GM12878 (cell line): ENCODE data around the gene ARMC9. TPM values are rescaled to one million over a fixed set of nuclear protein-coding genes. Genes with fewer than 3 reads are reported as not detected.

Source experiments
- ATAC-seq: fragments of 200-7000 bp; cut with Tn5 transposase; 3 replicates; pipeline ENCODE4 v1.9.1; 2020; ENCODE audit warnings: mild to moderate bottlenecking, moderate library complexity
- BruUV-seq: library from RNA; stranded (reverse); fragments of 400-500 nt; replicated peaks from 2 replicates; lab custom pipeline; 2021; lab: Mats Ljungman, UMichigan
- CTCF ChIA-PET: fragments of 300-600 bp; sonication (Branson Sonifier 250); formaldehyde crosslinking; extraction: SDS; loops from one replicate; lab custom pipeline; 2021; ENCODE audit warnings: inconsistent platforms; lab: Yijun Ruan, JAX
- POLR2A ChIA-PET: fragments of 350-600 bp; formaldehyde crosslinking; extraction: SDS; loops from one replicate; lab custom pipeline; 2021; ENCODE audit warnings: inconsistent platforms; lab: Charles Lee
- RAD21 ChIA-PET: fragments of 300-600 bp; sonication (Branson Sonifier 250); formaldehyde crosslinking; loops from one replicate; lab custom pipeline; 2023; ENCODE audit warnings: antibody characterized with exemption; ENCODE audit not compliant: unreplicated experiment; lab: Charles Lee
- SMC1A ChIA-PET: fragments of 300-600 bp; sonication (Branson Sonifier 250); formaldehyde crosslinking; loops from one replicate; lab custom pipeline; 2023; ENCODE audit not compliant: unreplicated experiment, uncharacterized antibody; lab: Charles Lee
- DNase-seq: peaks from one replicate; pipeline ENCODE4 v3.0.0-alpha.2; 2011; ENCODE audit warnings: low read depth, low spot score
- FAIRE-seq: peaks from 3 replicates; lab custom pipeline; 2011; peaks lifted over from hg19 to GRCh38; lab: Jason Lieb, UNC
- H2AFZ ChIP-seq: 2 replicates; pipeline ENCODE4 v1.6.0; 2011; ENCODE audit warnings: low read depth, low read length, control low read depth; ENCODE audit not compliant: control insufficient read depth
- H3K27ac ChIP-seq: 2 replicates; pipeline ENCODE4 v1.5.1; 2011; ENCODE audit warnings: control low read depth; ENCODE audit not compliant: control insufficient read depth, insufficient read depth
- H3K27me3 ChIP-seq, 2 experiments: replicated peaks in 1 of 2; 2 replicates each; pipeline versions ENCODE4 v1.6.0 to v1.6.1; 2011; ENCODE audit warnings: low read length in 1 of 2; ENCODE audit not compliant: control insufficient read depth in 2 of 2, insufficient read depth in 2 of 2
- H3K36me3 ChIP-seq, 2 experiments: 2 replicates each; pipeline ENCODE4 v1.5.1; 2011; ENCODE audit warnings: low read length in 1 of 2; ENCODE audit not compliant: control insufficient read depth in 2 of 2, insufficient read depth in 2 of 2
- H3K4me1 ChIP-seq: 2 replicates; pipeline ENCODE4 v1.6.1; 2011; ENCODE audit warnings: mild to moderate bottlenecking, low read length, moderate library complexity, mixed read lengths; ENCODE audit not compliant: control insufficient read depth, insufficient read depth
- H3K4me2 ChIP-seq: 2 replicates; pipeline ENCODE4 v1.6.0; 2011; ENCODE audit warnings: control low read depth; ENCODE audit not compliant: control insufficient read depth, insufficient read depth
- H3K4me3 ChIP-seq: fragments of 200-600 bp; sonication (generic); 2 replicates; pipeline ENCODE4 v1.5.1; 2016
- H3K79me2 ChIP-seq: 2 replicates; pipeline ENCODE4 v1.6.0; 2011; ENCODE audit warnings: low read length; ENCODE audit not compliant: control insufficient read depth, insufficient read depth
- H3K9ac ChIP-seq: 2 replicates; pipeline ENCODE4 v1.8.0; 2011; ENCODE audit warnings: low read length, control low read depth, mixed read lengths; ENCODE audit not compliant: control insufficient read depth, insufficient read depth
- H3K9me3 ChIP-seq: replicated peaks from 3 replicates; pipeline ENCODE4 v1.5.1; 2011; ENCODE audit warnings: mild to moderate bottlenecking, low read length; ENCODE audit not compliant: control insufficient read depth, insufficient read depth
- H4K20me1 ChIP-seq: 2 replicates; pipeline ENCODE4 v1.6.0; 2011; ENCODE audit not compliant: control insufficient read depth, insufficient read depth
- CHD4 ChIP-seq: fragments of 200-600 bp; sonication (generic); IDR thresholded peaks from 2 replicates; pipeline ENCODE4 v1.6.1; 2016; ENCODE audit warnings: mild to moderate bottlenecking
- ETV6 ChIP-seq, 2 experiments: fragments of 450-650 bp in 1 of 2; IDR thresholded peaks in 1 of 2; conservative IDR thresholded peaks in 1 of 2; 2 replicates each; pipeline ENCODE4 v1.6.1; 2014; ENCODE audit warnings: antibody characterized with exemption in 1 of 2, borderline replicate concordance in 1 of 2, low read depth in 1 of 2, mild to moderate bottlenecking in 1 of 2, moderate library complexity in 1 of 2
- IKZF1 ChIP-seq: fragments of 450-650 bp; conservative IDR thresholded peaks from 2 replicates; pipeline ENCODE4 v1.6.1; 2017; ENCODE audit warnings: antibody characterized with exemption, mild to moderate bottlenecking
- MYC ChIP-seq: IDR thresholded peaks from 2 replicates; pipeline ENCODE4 v1.6.1; 2011; ENCODE audit warnings: mild to moderate bottlenecking, low read length, moderate library complexity, inconsistent platforms; ENCODE audit not compliant: insufficient read depth, insufficient replicate concordance, insufficient read length, severe bottlenecking
- NFXL1 ChIP-seq: fragments of 450-650 bp; IDR thresholded peaks from 2 replicates; pipeline ENCODE4 v1.6.1; 2017; ENCODE audit warnings: antibody characterized with exemption, mild to moderate bottlenecking, borderline replicate concordance
- NFYA ChIP-seq: IDR thresholded peaks from 2 replicates; pipeline ENCODE4 v1.6.1; 2011; ENCODE audit warnings: low read depth, mild to moderate bottlenecking, low read length, improper control_type of control experiment, borderline replicate concordance
- PAX5 ChIP-seq: IDR thresholded peaks from 2 replicates; pipeline ENCODE4 v1.6.1; 2011; ENCODE audit warnings: low read depth, low read length, borderline replicate concordance
- POLR2A ChIP-seq: IDR thresholded peaks from 2 replicates; pipeline ENCODE4 v1.6.1; 2011; ENCODE audit warnings: low read depth, mild to moderate bottlenecking, low read length
- RAD21 ChIP-seq: IDR thresholded peaks from 2 replicates; pipeline ENCODE4 v1.6.1; 2011; ENCODE audit warnings: mild to moderate bottlenecking, low read depth, low read length, moderate library complexity; ENCODE audit not compliant: insufficient read depth
- SMAD1 ChIP-seq: fragments of 450-650 bp; IDR thresholded peaks from 2 replicates; pipeline ENCODE4 v1.6.1; 2018; ENCODE audit warnings: mild to moderate bottlenecking, low read depth; ENCODE audit not compliant: partially characterized antibody
- TCF7 ChIP-seq: IDR thresholded peaks from 2 replicates; pipeline ENCODE4 v1.6.1; 2014; ENCODE audit warnings: antibody characterized with exemption, borderline replicate concordance
- YY1 ChIP-seq: IDR thresholded peaks from 2 replicates; pipeline ENCODE4 v1.6.1; 2011; ENCODE audit warnings: low read depth, mild to moderate bottlenecking, low read length
- ZBTB33 ChIP-seq: fragments of 450-650 bp; IDR thresholded peaks from 2 replicates; pipeline ENCODE4 v1.6.1; 2017; ENCODE audit warnings: mild to moderate bottlenecking
- ZBTB4 ChIP-seq: fragments of 450-650 bp; formaldehyde crosslinking; IDR thresholded peaks from 2 replicates; pipeline ENCODE4 v1.4.0; 2022; ENCODE audit warnings: mild to moderate bottlenecking, moderate library complexity
- ZNF622 ChIP-seq: fragments of 450-650 bp; IDR thresholded peaks from 2 replicates; pipeline ENCODE4 v1.6.1; 2017; ENCODE audit warnings: mild to moderate bottlenecking, inconsistent platforms
- WGBS: methylation state at CpG from one replicate; pipeline ENCODE4 v1.1.6; 2016; ENCODE audit warnings: low lambda C conversion rate; ENCODE audit not compliant: insufficient replicate concordance, insufficient coverage; ENCODE audit errors: missing lambda C conversion rate; 5-methylcytosine and 5-hydroxymethylcytosine counted together
- in situ Hi-C: fragments of 300-500 bp; cut with MboI; formaldehyde crosslinking; loops from 9 replicates; pipeline ENCODE4 v1.14.3; 2018; ENCODE audit warnings: mixed read lengths
- intact Hi-C: fragments of 100-400 bp; cut with micrococcal nuclease; formaldehyde crosslinking; loops from one replicate; pipeline ENCODE4 v1.14.2; 2022; ENCODE audit not compliant: unreplicated experiment
- polyA plus RNA-seq, 11 experiments: library from polyadenylated mRNA; depleted of rRNA in 4 of 11; unstranded in 6 of 11; stranded (reverse) in 5 of 11; fragments of >200 nt; fragmentation: Nextera tagmentation in 4 of 11; fragmentation: Illumina TruSeq in 1 of 11; extraction: Ambion mirVana in 4 of 11; extraction: Trizol in 1 of 11; gene quantifications; 1 replicate in 1 of 11; 2 replicates in 10 of 11; pipeline versions ENCODE4 v1.2.1 to v1.2.3, GENCODE V29; 2011 to 2016; ENCODE audit warnings: inconsistent platforms in 2 of 11, missing spikeins in 2 of 11, low read depth in 1 of 11
- total RNA-seq, 4 experiments: library from RNA; depleted of rRNA in 3 of 4; stranded (reverse); fragments of >200 nt in 3 of 4; fragmentation: Illumina TruSeq in 1 of 4; extraction: Trizol in 1 of 4; gene quantifications; 2 replicates each; pipeline versions ENCODE4 v1.2.1 to v1.2.3, GENCODE V29; 2013 to 2021
- TF ChIP-seq, protein P1 (sequence below): IDR thresholded peaks from 2 replicates; pipeline ENCODE4 v1.6.1; 2011; ENCODE audit warnings: low read depth, mild to moderate bottlenecking, low read length, moderate library complexity, borderline replicate concordance; ENCODE audit errors: extremely low read depth

The ARMC9 gene
- total and polyA plus RNA-seq, 10 of the 15 experiments (the other 5 are each of a cell fraction or from before 2014, with no cell fraction given): 3.8 to 21.8 (median 10.4) TPM

DNA sequence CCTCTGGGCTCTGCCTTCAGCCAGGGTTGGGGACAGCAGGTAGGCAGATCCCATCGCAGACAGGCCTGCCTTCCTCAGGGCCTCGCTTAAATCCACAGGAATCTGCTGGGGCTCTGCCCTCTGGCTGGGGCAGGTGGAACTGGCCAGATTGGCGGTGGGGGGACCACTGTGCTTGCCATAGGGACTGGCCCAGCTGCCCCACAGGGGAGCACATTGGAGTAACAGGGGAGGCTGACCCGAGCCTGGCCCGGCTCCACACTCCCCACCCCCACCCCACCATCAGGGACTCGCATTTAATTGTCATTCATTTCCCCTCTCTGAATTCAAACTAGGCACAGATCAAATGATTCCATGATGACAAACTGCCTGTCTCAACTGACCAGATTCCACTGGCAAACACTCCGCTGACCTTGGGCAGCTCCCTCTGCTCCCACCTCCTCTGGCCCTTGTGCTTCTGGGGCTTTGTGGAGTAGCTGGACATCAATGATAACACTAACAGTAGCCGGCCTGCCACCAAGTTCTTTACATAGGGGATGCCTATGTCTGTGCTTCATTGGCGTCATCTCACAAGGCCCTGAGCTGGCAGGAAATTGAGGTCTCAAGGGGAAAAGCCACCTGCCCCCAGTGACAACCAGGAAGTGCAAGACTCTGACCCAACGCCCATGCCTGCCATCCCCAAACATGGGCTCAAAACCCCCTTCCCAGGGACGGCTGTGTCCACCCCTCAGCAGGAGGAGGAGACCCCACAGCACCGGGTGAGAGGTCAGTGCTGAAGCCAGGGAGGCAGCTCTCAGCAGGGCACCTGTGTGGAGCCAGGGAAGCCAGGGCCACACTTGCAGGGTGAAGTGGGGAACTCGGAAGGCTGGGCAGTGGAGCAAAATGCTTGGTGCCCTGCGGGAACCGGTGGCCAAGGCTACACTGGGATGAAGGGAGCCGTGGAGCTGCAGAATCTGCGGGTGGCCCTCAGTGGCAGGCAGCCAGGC lies 195.0 kb downstream of the ARMC9 start:
- ChIA-PET SMC1A (interaction anchor here (0.7 to 6.3 kb wide), 19 partner anchors 10 to 481 kb away, joined by 3 to 66 read pairs (median 4); no protein-coding TSS in a partner anchor), RAD21 (interaction anchor here (0.7 to 6.0 kb wide), 9 partner anchors 13 to 290 kb away, joined by 3 to 52 read pairs (median 4); partner anchors contain the start of gene NCL), POLR2A (interaction anchor here (0.6 to 2.2 kb wide), 12 partner anchors 12 to 436 kb away, joined by 3 to 15 read pairs (median 4); partner anchors contain the start of gene NCL), CTCF (interaction anchor here (0.5 to 6.0 kb wide), 26 partner anchors 10 to 569 kb away, joined by 3 to 79 read pairs (median 4); partner anchors contain the start of gene PSMD1)
- no peaks in the 10 kb centered on the region; a peak in 1 of 4 replicates for H3K36me3 ChIP-seq
- H3K79me2 ChIP-seq: peaks cover 40% of the 10 kb centered on the region
- H3K4me2 ChIP-seq: peak overlapping the region; percentile 83
- H4K20me1 ChIP-seq: no peaks in the 10 kb centered on the region
- H3K4me1 ChIP-seq: peaks cover 58% of the 10 kb centered on the region
- peak overlapping the region; percentile 77 for H2AFZ ChIP-seq
- in situ Hi-C loops: loop anchor here (5.0 kb wide), 2 partner anchors 91 to 166 kb away; no protein-coding TSS in a partner anchor
- H3K27ac ChIP-seq: peak overlapping the region; percentile 95
- peak; percentile 91 for FAIRE-seq
- H3K27me3 ChIP-seq: no peaks in the 10 kb centered on the region
- TSS peak; percentile 80 for BruUV-seq
- H3K4me3 ChIP-seq: peak overlapping the region; percentile 65
- intact Hi-C loops: loop anchor here (1.0 to 10.0 kb wide), 4 partner anchors 96 to 569 kb away; no protein-coding TSS in a partner anchor
- peak; percentile 69 for ATAC-seq
- peak; percentile 67 for DNase-seq
- H3K9me3 ChIP-seq: no peaks in the 10 kb centered on the region
- H3K9ac ChIP-seq: peak overlapping the region; percentile 85
- whole genome bisulfite sequencing: 13% methylated on average over 17 of the region's 17 CpGs
- TF ChIP-seq YY1: 0 out of 2 replicates have a peak, but pooled peaks have one; percentile 23
- no peak for TF ChIP-seq SMAD1
- 0 out of 2 replicates have a peak, but pooled peaks have one; percentile 24 for TF ChIP-seq RAD21
- no peak for TF ChIP-seq TCF7
- no peak for TF ChIP-seq NFYA
- no peak for TF ChIP-seq ZBTB4 (CRISPR knock-in tag)
- TF ChIP-seq ZNF622: no peak
- 0 out of 4 replicates have a peak, but pooled peaks of 1 of the 2 experiments have one; percentile 59 for TF ChIP-seq ETV6 (conservative IDR thresholded peaks at IDR 0.05 in 1 of 2, IDR thresholded peaks at IDR 0.05 in 1 of 2; ENCODE audit: borderline replicate concordance in 1 of 2, low read depth in 1 of 2)
- TF ChIP-seq ZBTB33: no peak
- 0 out of 2 replicates have a peak, but pooled peaks have one; percentile 47 for TF ChIP-seq PAX5
- TF ChIP-seq, protein P1, sequence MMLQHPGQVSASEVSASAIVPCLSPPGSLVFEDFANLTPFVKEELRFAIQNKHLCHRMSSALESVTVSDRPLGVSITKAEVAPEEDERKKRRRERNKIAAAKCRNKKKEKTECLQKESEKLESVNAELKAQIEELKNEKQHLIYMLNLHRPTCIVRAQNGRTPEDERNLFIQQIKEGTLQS: no peak
- no peak for TF ChIP-seq MYC
- no peak for TF ChIP-seq CHD4
- TF ChIP-seq POLR2A: peak; percentile 76
- peak; percentile 42 for TF ChIP-seq IKZF1
- TF ChIP-seq NFXL1: no peak
